Brain microvascular endothelial cell (primary cell): ENCODE measurements around the gene HNRNPL.
"Not testable (repeated sequence)": the region's sequence is repeated elsewhere in the genome, so short reads cannot be mapped to it uniquely, and the experiment has no call there.

Source experiments
- DNase-seq: peaks from one replicate; pipeline ENCODE4 v3.0.0-alpha.2; 2020
- H3K27ac ChIP-seq: fragments of 250-450 bp; sonication (Bioruptor Pico); 2 replicates; pipeline ENCODE4 v1.5.1; 2020; ENCODE audit warnings: mild to moderate bottlenecking, moderate library complexity
- H3K27me3 ChIP-seq: fragments of 250-450 bp; sonication (Bioruptor Pico); replicated peaks from 2 replicates; pipeline ENCODE4 v1.5.1; 2020; ENCODE audit warnings: mild to moderate bottlenecking
- H3K36me3 ChIP-seq: fragments of 250-450 bp; sonication (Bioruptor Pico); replicated peaks from 2 replicates; pipeline ENCODE4 v1.5.1; 2020; ENCODE audit warnings: mild to moderate bottlenecking
- H3K4me3 ChIP-seq: 2 replicates; pipeline ENCODE4 v1.5.1; 2011; ENCODE audit warnings: low read depth, mild to moderate bottlenecking, control low read depth, low read length, moderate library complexity
- in situ Hi-C: cut with HindIII; loops from 2 replicates; pipeline ENCODE4 v1.10.0; 2017; ENCODE audit warnings: low sequenced_read_pairs, low pct_ligation_motif_present
- TF ChIP-seq, protein P1 (sequence below): IDR thresholded peaks from 2 replicates; pipeline ENCODE4 v1.5.1; 2011; ENCODE audit warnings: low read depth, mild to moderate bottlenecking, moderate library complexity, low read length, control low read depth, inconsistent platforms; ENCODE audit errors: missing control alignments

HNRNPL gene

DNA sequence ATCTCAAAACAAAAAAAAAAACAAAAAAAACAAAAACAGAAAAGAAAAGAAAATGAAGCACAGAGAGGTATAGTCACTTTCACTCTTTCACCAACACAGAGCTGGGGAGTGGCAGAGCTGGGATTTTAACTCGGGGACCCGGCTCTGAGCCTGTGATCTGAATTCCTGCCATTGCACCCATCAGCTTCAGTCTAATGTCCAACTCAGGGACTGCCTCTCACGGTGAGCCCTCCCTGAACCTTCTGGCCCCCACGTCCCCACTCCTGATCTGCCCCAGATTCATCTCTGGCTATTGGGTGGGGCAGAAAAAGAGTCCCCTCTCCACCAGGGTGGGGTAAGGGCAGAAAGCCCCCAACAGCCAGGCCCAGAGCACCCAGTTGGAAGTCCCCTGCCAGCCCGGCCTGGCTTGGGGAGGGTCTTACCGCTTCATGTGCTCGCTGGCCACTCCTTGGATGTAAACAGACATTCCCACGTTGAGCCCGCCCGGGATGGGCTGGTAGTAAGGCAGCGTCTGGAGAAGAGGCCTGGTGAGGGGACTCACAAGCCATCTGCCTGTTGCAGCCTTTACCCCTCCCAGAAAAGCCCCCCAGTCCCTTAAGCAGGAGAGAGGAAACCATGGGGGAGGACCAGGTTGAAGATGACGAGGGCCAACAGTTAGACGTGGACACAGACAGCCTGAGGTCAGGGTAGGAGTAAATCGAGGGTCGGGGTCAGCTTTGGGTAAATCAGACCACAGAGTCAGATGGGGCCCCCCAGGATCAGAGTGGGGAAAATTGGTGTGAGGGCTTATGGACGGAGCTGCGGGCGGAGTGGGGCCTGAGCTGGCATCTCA lies 37.6 kb downstream of the HNRNPL start:
- in situ Hi-C loops, result no loop called here

DNA sequence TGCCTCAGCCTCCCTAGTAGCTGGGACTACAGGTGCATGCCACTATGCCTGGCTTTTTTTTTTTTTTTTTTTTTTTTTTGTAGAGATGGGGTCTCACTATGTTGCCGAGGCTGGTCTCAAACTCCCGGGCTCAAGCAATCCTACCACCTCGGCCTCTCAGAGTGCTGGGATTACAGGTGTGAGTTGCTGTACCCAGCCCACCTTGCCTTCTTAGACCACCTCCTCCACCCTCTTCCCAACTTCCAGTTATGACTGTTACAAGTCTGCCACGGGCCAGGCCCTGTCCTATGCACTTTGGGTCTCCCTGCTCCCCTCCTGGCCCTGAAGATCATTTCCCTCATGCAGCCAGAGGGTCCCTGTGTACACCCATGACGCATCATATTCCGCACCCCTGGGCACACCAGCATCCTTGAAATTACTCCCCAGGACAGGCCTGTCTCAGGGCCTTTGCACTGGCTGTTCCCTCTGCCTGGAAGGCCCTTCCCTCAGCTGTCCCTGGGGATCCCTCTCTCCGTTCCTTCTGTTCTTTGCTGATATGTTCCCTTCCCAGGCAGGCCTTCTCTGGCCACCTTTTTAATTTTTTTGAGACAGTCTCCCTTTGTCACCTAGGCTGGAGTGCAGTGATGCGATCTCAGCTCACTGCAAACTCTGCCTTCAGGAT lies 40.1 kb downstream of the HNRNPL start:
- DNase-seq, result no peak
- no peak overlapping the region for H3K4me3 ChIP-seq
- no peaks in the 10 kb centered on the region for H3K27me3 ChIP-seq
- TF ChIP-seq, protein P1, sequence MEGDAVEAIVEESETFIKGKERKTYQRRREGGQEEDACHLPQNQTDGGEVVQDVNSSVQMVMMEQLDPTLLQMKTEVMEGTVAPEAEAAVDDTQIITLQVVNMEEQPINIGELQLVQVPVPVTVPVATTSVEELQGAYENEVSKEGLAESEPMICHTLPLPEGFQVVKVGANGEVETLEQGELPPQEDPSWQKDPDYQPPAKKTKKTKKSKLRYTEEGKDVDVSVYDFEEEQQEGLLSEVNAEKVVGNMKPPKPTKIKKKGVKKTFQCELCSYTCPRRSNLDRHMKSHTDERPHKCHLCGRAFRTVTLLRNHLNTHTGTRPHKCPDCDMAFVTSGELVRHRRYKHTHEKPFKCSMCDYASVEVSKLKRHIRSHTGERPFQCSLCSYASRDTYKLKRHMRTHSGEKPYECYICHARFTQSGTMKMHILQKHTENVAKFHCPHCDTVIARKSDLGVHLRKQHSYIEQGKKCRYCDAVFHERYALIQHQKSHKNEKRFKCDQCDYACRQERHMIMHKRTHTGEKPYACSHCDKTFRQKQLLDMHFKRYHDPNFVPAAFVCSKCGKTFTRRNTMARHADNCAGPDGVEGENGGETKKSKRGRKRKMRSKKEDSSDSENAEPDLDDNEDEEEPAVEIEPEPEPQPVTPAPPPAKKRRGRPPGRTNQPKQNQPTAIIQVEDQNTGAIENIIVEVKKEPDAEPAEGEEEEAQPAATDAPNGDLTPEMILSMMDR, result no peak
- H3K36me3 ChIP-seq, result no peaks in the 10 kb centered on the region
- no peak overlapping the region for H3K27ac ChIP-seq
- in situ Hi-C loops, result no loop called here

More for the DNA sequence above, 37.6 kb downstream of the HNRNPL start:
- Histone ChIP-seq H3K4me3 (no peak overlapping the region), H3K27ac (no peak overlapping the region), H3K36me3 (peaks cover 5% of the 10 kb centered on the region), H3K27me3 (no peaks in the 10 kb centered on the region)
- TF ChIP-seq, protein P1, result no peak
- DNase-seq, result no peak

DNA sequence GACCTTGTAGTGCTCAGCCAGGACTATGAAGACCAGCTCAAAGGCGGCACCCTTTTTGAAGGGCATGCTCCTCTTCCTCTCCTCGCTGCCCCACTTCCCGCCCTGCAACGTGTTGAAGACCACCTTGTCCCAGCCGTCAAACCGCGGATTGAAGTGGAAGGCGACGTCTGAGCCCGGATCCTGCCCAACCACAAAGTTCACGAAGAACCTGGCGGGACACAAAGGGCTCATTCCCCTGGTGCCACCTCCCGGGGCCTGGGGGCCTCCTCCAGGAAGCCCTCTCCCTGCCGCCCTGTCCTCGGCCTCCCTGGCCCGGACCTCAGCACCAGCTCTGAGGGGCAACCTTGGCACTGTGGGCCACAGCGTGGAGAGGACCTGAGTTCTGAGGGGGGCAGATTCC lies 41.0 kb downstream of the HNRNPL start:
- H3K27ac ChIP-seq, result no peak overlapping the region
- no peak for DNase-seq
- no peaks in the 10 kb centered on the region for H3K36me3 ChIP-seq
- in situ Hi-C loops, result no loop called here
- no peaks in the 10 kb centered on the region for H3K27me3 ChIP-seq
- no peak overlapping the region for H3K4me3 ChIP-seq
- TF ChIP-seq, protein P1, result no peak

DNA sequence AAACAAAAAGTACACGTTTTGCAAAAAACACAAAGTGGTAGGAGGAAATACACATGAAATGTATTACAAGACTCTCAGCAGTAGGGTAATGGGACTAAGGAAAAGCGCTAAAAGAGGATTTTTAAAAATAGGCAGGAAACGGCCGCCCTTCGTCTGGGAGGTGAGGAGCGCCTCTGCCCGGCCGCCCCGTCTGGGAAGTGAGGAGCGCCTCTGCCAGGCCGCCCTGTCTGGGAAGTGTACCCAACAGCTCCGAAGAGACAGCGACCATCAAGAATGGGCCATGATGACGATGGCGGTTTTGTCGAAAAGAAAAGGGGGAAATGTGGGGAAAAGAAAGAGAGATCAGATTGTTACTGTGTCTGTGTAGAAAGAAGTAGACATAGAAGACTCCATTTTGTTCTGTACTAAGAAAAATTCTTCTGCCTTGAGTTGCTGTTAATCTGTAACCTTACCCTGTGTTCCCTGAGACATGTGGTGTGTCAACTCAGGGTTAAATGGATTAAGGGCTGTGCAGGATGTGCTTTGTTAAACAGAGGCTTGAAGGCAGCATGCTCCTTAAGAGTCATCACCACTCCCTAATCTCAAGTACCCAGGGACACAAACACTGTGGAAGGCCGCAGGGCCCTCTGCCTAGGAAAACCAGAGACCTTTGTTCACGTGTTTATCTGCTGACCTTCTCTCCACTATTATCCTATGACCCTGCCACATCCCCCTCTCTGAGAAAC lies 42.2 kb downstream of the HNRNPL start:
- H3K4me3 ChIP-seq, H3K27me3 ChIP-seq, DNase-seq, H3K36me3 ChIP-seq, H3K27ac ChIP-seq, in situ Hi-C loops: not testable (repeated sequence)

DNA sequence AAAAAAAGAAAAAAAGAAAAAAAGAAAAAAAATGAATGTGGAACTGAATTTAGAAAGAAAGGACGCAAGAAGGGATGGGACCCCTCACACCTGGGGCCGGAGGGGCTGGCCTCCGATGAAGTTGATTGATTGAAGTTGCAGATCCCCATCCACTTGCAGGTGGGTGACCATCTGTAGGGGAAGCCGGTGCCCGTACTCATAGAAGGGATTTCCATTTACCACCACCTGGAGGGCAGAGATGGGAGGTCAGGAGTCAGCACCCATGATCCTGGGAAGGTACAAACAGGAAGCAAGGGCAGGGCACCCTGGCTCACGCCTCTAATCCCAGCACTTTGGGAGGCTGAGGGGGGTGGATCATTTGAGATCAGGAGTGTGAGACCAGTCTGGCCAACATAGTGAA lies 43.4 kb downstream of the HNRNPL start:
- Histone ChIP-seq H3K27me3 (no peaks in the 10 kb centered on the region), H3K27ac (no peak overlapping the region), H3K4me3 (no peak overlapping the region), H3K36me3 (no peaks in the 10 kb centered on the region)
- in situ Hi-C loops, result no loop called here
- no peak for DNase-seq
- TF ChIP-seq, protein P1, result no peak

DNA sequence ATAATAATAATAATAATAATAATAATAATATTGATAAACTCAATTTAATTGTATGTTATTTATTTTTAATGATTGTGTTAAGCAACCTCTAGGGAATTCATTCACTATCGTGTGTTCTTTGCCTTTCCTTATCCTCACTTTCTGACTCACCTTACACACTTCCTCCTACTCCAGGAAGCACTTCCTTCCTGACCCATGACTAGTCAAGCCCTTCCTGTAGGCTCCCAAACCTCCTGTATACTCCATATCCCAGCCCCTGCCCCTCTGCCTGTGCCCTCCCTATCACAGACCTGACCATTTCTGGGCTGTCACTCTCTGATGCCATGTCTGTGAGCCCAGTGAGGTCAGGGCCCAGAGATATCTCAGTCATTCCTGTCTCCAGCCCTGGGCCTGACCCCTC lies 44.6 kb downstream of the HNRNPL start:
- Histone ChIP-seq H3K4me3 (no peak overlapping the region), H3K36me3 (no peaks in the 10 kb centered on the region), H3K27ac (no peak overlapping the region), H3K27me3 (no peaks in the 10 kb centered on the region)
- in situ Hi-C loops, result no loop called here
- TF ChIP-seq, protein P1, result no peak
- no peak for DNase-seq
